Erythroblast (primary cell): ENCODE data around the gene USF2.

Experiments used
- DNase-seq, 2 experiments: peaks; one replicate each; lab custom pipeline; 2025; lab: John Stamatoyannopoulos, UW
- GATA1 ChIP-seq: IDR thresholded peaks from 2 replicates; pipeline ENCODE4 v1.6.1; 2011; ENCODE audit warnings: low read depth, mild to moderate bottlenecking, control low read depth, low read length, moderate library complexity
- POLR2A ChIP-seq: IDR thresholded peaks from 2 replicates; pipeline ENCODE4 v1.6.1; 2011; ENCODE audit warnings: mild to moderate bottlenecking, low read length

Gene USF2

GRCh38 chr19:35311901-35312665, 43.3 kb downstream of the USF2 start:
- DNase-seq = no peak
- no peak for TF ChIP-seq POLR2A
- no peak for TF ChIP-seq GATA1

- TF ChIP-seq POLR2A (no peak), GATA1 (no peak)
- no peak for DNase-seq
Measured at GRCh38 chr19:35313587-35313986, 44.8 kb downstream of the USF2 start.

GRCh38 chr19:35314031-35314430, 45.3 kb downstream of the USF2 start:
- no peak for DNase-seq
- TF ChIP-seq POLR2A = no peak
- TF ChIP-seq GATA1 = no peak

- no peak for DNase-seq
- no peak for TF ChIP-seq GATA1
- TF ChIP-seq POLR2A = no peak
Measured at GRCh38 chr19:35314858-35315470, 46.2 kb downstream of the USF2 start.

- TF ChIP-seq GATA1 = no peak
- no peak for TF ChIP-seq POLR2A
- DNase-seq = no peak
Measured at GRCh38 chr19:35315883-35316282, 47.1 kb downstream of the USF2 start.

GRCh38 chr19:35316560-35316959, 47.8 kb downstream of the USF2 start:
- no peak for DNase-seq
- TF ChIP-seq POLR2A = no peak
- no peak for TF ChIP-seq GATA1

GRCh38 chr19:35317464-35318043, 48.8 kb downstream of the USF2 start:
- DNase-seq = no peak
- TF ChIP-seq POLR2A (no peak), GATA1 (no peak)

GRCh38 chr19:35318679-35319448, 50.1 kb downstream of the USF2 start:
- no peak for TF ChIP-seq POLR2A
- TF ChIP-seq GATA1 = no peak
- no peak for DNase-seq

- TF ChIP-seq GATA1 (no peak), POLR2A (no peak)
- DNase-seq = no peak
Measured at GRCh38 chr19:35320065-35320713, 51.4 kb downstream of the USF2 start.

GRCh38 chr19:35321291-35321690, 52.5 kb downstream of the USF2 start:
- TF ChIP-seq POLR2A (no peak), GATA1 (no peak)
- DNase-seq = no peak

- TF ChIP-seq GATA1 (no peak), POLR2A (no peak)
- DNase-seq = no peak
Measured at GRCh38 chr19:35322014-35322413, 53.3 kb downstream of the USF2 start.

GRCh38 chr19:35327642-35328041, 58.9 kb downstream of the USF2 start:
- DNase-seq = no peak

GRCh38 chr19:35328851-35329285, 60.1 kb downstream of the USF2 start, which contains the start of gene CD22:
TSS of gene CD22 (plus strand) at chr19:35329187. CDS start at chr19:35332041, 2,854 bp downstream.
- TF ChIP-seq POLR2A = no peak
- no peak for DNase-seq

More at GRCh38 chr19:35327642-35328041, 58.9 kb downstream of the USF2 start:
- TF ChIP-seq GATA1 (no peak), POLR2A (no peak)

- no peak for DNase-seq
- TF ChIP-seq POLR2A (no peak), GATA1 (no peak)
Measured at GRCh38 chr19:35329323-35329722, 60.6 kb downstream of the USF2 start.
